Measurements from ENCODE around the gene DPYD.

Gene DPYD

DNA sequence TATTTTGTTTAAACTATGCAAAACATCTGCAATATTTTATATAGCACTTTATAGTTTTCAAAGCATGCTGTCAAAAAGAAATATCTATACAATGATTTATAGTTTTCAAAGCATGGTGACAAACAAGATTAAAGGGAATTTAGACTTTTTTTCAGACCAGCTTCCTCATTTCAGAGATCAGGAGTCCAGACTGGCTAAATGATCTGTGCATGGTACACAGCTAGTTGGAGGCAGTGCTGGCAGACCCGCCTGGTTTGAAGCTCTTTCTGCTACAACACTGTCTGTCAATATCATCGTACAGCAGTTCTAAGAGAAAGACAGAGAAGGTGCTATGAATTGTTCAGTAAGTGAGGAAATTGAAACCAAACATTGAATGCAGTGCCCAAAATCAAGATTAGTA lies 720.2 kb downstream of the DPYD start:
- no peak for DNase-seq (ENCODE audit: low spot score)

DNA sequence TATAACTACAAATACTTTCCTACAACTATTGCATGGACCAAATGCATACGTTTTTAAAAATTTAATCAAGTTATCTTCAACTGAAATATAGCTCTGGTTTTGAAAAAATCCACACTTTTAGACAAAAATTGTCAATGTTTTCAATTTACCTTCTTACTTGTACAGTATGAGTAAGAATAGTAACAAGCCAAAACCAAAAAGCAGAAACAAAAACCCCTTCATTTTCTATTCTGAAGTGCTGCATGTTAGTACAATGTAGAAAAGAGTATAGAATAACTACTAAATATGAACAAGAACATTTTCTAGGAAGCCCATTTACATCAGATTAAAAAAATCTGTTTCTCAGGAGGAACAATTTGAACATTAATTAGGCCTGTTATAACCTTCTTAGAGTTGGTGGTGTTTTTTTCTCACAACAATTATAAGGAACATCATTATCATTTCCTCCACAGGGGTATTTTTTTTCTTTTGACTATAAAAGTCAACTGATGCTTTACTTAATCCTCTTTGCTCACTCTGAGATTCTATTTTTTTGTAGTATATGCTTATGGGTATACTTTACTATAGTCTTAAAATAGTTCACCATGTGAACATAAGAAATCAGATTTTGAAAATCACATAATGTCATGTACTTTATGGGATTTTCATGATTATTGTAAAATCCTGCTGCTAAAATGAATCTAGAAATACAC lies 723.9 kb downstream of the DPYD start:
- DNase-seq (ENCODE audit: low spot score) = no peak

DNA sequence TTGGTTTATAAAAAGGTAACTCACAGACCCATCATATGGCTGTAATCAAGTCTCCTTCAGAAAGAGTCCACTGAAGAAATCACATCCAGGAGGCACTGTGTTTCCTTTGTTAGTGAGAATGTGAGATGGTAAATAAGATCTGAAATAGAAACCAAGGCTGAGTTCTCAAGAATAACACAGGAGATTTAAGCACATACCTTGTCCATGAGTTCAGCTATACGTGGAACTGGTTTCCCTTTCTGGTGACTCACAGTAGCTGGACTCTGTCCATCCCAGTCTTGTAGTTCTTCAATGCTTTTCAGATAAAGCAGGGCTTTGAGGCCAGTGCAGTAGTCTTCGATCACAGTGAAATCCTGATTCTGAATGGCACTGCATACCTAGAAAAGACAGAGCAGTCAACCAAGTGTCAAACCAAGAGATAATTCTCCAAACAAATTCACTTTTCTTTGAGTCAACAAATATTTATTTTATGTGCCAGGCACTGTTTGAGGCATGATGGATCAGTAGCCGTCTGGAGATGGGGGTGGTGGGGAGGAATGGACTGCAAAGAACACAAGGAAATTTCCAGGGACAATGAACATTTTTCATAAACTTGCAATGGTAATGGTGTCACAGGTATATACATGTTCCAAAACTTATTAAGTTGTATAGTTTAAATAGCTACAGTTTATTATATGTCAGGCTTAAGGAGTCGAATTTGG lies 727.8 kb downstream of the DPYD start:
- no peak for DNase-seq (ENCODE audit: low spot score)

DNA sequence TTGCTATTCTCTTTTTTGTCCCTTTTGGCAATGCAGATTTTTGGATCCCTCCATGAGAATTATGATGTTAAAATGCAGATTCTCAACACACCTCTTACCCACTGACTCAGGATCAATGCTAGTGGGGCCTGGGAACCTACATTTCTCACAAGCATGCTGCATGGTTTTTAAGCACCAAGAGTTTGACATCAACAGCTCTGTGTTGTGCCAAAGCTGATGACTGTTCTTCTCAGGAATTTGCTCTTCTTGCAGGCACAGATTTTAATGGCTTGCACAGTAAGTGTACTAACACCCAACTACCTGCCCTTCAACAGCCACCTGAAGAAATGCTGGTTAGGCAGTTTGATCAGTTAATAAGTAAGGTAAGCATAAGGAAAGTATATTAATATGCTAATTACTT lies 730.5 kb downstream of the DPYD start:
- no peak for DNase-seq (ENCODE audit: low spot score)

DNA sequence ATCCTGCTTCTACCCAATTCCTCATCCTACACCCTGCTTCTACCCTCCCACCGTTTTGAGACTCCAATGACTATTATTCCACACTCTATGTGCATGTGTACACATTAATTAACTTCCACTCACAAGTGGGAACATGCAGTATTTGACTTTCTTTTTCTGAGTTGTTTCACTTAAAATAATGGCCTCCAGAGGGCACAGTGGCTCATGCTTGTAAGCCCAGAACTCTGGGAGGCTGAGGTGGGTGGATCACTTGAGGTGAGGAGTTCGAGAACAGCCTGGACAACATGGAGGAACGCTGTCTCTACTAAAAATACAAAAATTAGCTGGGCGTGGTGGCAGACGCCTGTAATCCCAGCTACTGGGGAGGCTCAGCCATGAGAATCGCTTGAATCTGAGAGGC lies 734.5 kb downstream of the DPYD start:
- no peak for DNase-seq (ENCODE audit: low spot score)

DNA sequence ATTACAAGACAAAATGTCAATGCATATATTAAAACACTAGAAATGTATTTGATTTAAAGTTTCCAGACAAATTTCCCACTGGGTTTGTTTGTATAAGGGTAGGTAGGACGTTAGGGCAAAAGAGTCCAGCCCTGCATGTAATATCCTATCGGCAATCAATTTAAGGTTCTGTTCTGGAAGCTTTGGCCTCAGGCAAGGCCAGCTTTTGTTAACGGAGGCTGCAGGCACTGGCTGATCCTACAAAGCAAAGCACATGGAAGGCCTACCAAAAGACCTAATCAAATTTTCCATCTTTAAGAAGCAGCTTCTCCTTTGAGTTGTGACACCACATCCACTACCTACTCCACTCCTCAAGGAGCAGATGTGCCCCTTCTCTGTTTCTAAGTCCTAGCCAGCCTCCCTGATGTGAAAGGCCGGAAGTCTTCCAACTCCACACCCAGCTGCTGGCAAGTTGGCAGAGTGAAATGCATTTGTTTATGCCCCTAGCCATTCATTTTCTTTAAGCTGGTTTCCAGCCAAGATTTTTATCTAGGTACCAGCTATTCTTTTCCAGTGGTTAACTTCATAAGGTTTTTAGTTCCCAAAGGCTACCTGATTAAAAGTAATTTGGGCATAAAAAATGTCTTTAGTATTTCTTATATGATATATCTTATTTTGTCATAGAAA lies 746.7 kb downstream of the DPYD start:
- DNase-seq (ENCODE audit: low spot score) = no peak

DNA sequence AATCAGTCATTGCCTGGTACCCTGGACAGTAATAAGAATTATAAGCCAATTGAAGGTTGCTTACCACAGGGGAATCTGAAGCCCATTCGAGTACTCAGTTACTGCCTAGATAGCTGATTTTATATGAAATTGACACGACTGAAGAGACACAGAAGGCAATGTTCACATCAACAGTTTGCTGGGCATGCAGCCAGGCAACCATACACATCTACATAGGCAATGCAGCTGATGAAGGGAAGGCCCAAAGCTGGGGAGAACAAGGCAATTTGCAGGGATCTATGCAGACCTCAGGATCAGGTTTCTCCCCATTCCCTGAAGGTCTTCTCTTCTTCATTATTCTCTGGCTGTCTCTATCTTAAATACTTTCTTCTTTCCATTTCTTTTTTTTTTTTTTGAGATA lies 750.5 kb downstream of the DPYD start:
- DNase-seq (ENCODE audit: low spot score) = no peak

DNA sequence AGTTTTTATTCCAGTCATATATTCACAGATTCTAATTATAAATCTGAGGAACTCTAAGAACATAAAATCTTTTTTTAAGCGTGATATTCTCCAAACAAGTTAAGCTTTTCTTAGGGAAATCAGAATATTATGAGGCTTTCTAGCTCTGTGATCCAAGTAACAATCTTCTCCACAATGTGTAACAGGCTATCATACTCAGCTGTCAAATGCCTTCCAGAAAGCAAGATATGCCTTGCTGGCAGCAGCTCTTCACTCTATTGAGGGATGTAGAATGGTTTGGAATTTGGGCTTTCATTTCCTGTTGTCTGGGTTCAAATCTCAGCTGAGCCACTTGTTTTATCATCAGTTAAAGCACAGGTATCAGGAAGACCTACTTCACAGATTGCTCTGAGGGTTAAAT lies 752.8 kb downstream of the DPYD start:
- DNase-seq (ENCODE audit: low spot score) = no peak

DNA sequence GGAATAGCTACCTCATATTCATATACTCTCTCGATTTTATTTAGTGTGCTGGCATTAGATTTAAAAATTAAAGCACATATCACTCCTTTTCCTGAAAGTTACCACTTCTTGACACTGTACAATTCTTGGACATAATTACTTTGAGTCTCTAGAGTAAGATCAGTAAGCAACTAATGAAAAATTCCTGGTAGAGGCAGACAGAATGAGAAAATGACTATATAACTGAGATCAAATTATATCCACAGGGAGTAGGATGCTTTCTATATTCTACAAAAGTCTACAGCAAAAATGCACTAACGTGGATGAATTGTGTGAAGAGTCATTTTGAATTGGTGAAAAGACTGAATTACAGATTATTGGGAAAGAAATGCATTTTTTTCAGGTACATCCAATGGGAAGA lies 753.6 kb downstream of the DPYD start:
- no peak for DNase-seq (ENCODE audit: low spot score)

DNA sequence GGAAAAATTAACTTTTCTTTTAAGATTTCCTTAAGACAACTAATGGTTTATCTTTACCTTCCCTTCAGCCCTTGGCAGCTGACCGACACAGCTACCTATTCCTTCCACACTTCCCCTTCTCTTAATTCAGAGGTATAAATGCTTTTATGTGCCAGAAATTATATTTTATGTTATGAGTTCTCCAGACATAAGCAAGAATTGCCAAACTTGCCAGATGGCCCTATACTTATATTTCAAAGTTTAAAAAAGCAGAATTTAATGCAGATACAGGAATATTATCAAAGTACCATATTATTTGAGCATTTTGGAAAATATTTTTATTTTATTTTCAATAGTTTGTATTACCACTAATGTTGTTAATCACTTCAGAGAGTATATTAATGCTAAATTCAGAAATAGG lies 754.2 kb downstream of the DPYD start:
- DNase-seq (ENCODE audit: low spot score) = no peak

DNA sequence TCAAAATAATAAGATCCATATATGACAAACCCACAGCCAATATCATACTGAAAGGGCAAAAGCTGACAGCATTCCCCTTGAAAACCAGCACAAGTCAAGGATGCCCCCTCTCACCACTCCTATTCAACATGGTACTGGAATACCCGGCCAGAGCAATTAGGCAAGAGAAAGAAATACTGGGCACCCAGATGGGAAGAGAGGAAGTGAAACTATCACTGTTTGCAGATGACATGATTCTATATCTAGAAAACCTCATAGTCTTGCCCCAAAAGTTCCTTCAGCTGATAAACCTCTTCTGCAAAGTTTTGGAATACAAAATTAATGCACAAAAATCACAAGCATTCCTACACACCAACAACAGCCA lies 756.6 kb downstream of the DPYD start:
- no peak for DNase-seq (ENCODE audit: low spot score)

DNA sequence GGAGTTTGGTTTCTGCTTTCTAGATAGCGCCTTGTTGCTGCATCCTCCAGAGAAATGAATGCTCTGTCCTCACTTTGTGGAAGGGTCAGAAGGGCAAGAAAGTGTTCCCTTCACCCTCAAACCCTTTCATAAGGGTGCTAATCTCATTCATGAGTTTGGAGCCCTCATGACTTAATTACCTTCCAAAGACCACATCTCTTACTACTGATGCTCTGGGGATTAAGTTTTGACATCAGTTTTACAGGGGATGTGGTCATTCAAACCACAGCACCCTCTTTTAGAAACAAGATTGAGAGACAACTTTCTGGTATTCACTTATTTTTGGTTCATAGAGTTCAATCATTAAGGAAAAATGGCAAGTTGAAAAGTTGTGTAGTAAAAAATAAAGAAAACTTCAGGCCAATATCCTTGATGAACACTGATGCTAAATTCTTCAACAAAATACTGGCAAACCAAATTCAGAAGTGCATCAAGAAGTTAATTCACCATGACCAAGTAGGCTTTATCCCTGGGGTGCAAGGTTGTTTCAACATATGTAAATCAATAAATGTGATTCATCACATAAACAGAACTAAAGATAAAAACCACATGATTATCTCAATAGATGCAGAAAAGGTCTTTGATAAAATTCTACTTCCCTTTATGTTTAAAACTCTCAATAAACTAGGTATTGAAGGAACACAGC lies 757.1 kb downstream of the DPYD start:
- DNase-seq (ENCODE audit: low spot score) = no peak

DNA sequence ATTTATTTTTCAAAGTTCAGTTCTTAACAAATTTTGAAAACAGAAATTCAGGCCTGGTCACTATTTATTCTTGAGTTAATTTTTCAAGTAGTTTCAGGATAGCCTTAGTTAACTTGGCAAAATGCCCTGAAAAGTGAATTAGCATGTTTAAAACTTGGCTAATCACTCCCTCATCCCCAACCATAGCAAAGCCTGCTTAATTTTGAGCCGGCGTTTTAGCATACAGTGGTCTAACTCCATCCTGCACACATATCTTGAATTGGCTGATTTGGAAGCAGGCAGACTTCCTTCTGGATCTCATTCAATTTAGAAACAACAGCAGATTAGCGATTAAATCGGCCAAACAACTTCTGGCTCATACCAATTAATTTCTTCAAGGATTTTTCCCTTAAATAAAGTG lies 760.0 kb downstream of the DPYD start:
- no peak for DNase-seq (ENCODE audit: low spot score)

DNA sequence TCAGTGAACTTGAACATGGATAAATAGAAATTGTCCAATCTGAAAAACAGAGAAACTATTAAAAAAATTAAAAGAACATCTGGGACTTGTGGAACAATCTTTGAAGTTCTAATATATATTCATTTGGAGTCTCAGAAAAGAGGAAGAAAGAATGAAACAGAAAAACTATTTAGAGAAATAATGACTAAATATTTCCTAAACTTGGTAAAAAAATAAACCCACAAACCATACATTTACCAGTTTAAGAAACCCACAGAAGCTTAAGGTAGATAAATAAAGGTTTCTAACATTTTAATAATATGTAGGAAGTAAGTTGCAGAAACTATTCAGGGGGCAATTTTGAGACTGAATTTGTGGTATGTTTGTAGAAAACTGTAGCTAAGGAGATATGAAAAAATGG lies 761.5 kb downstream of the DPYD start:
- no peak for DNase-seq (ENCODE audit: low spot score)

DNA sequence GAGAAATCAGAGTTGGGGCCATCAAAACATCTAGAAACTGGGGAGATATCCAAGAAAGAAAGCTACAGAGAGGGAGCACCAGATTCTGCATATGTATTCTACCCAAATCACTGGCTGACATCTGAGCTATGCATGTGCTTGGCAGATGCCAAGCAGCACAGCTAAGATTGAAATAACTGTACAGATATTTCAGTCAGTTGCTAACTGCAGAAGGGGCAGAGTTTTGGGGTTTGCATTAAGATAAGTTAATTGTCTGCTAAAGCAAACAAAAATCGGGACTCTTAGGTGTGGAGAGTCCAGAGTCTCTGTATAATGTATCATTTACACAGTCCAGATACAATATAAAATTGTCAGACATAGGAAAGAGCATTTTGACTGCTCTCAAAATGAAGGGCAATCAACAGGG lies 762.1 kb downstream of the DPYD start:
- no peak for DNase-seq (ENCODE audit: low spot score)

DNA sequence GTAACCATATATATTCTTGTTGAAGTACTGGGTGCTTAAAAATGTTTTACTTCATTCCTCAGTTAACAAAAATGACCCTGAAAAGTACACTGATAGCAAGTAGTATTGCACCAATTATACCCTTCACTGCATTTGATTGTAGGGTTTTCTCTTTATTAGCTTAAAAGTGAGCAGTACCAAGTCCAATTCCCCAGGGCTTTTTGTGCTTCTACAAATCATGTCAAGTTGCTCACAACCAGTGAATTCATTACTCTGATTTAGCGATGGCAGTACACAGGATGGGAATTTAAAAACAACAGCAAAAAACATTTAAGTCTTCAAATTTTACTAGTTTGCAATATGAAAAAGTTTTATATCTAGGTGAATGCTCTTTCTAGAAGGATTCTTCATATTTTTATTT lies 762.8 kb downstream of the DPYD start:
- no peak for DNase-seq (ENCODE audit: low spot score)

DNA sequence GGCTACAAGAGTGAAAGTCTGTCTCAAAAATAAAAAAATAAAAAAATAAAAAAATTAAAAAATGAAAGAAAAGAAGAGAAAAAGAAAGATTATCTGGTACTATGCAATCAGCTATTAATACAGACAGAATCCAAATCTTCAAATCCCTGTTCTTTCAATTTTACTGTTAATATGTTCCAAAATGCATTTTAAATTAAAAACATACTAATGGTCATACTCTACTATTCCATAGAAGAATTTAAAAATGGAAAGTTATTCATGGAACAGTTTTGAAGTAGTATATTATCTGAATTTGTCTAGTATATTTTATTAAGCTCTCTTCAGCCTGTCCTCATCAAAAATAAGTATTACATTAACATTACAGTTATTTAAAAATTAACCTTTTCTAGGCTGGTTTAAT lies 769.2 kb downstream of the DPYD start:
- no peak for DNase-seq (ENCODE audit: low spot score)

DNA sequence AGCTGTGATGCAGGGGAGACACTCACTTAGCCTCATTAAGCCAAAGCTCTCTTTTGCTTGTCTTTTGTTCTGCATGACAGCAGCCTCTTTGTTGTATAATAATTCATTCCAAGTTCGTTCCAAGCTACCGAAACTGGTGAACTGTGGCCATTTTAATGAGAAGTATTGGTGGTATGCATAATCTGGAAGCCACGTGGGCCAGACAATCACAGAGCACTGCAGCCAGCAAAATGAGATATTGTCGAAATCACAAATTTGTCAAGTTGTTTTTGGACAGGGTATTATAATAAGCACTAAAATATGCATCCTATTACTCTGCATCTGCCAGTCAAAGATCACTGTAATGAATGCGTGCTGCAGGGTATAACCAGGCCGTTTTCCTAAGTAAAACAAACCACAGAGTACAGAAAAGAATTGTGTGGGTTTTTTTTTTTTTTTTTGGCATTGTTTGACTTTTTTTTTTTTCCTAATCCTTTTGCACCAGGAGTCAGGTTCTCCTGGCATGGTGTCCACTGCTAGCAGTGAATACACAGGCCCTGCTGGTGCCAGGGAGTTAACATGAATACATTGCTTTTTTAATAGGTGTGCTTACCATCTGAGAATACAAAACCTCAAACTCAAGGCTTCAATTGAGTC lies 775.4 kb downstream of the DPYD start:
- DNase-seq (ENCODE audit: low spot score) = no peak

DNA sequence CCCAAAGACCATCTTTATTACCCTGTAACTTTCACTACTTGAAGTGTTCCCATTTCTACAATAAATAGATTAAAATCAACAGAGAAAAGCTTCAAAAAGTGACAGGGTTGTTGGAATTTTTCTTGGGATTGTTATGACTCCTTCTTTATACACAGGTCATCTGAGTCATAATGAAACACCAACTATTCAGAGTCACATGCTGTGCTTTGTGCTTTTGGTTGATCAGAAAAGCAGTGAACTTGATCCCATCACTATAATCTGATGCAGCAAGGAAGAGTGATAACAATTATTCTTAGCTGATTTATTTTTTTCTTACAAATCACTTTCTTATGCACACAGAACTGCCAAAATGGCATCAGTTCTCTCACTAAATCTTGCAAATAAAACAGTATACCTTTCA lies 776.3 kb downstream of the DPYD start:
- DNase-seq (ENCODE audit: low spot score) = no peak

DNA sequence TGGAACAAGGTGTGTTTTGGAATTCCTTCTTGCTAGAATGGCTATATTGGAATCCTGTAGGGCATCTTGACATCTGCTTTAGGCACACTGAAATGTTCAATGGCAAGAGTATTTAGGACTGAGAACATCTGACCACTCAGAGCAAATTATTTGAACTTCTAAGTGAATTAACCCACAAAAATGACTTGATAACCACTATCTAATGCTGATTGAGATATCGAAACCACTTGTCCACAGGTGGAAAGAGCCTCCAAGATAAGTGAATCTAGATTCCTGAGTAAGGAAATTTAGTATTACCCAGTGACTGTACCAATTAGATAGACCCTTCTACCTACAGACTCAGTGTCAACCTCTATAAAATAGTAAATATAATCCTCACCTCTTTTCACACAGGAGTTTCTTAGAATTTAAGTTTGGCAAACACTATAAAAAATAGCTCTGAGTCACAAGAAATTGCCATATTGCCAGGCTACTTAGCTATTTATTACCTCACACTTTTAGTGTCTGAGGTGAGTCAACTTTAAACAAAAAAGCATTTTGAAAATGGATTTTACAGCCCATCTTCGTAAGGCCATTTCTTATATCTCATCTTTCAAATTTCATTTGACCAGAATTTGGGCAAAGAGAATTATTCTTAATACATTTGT lies 777.5 kb downstream of the DPYD start:
- DNase-seq (ENCODE audit: low spot score) = no peak

DNA sequence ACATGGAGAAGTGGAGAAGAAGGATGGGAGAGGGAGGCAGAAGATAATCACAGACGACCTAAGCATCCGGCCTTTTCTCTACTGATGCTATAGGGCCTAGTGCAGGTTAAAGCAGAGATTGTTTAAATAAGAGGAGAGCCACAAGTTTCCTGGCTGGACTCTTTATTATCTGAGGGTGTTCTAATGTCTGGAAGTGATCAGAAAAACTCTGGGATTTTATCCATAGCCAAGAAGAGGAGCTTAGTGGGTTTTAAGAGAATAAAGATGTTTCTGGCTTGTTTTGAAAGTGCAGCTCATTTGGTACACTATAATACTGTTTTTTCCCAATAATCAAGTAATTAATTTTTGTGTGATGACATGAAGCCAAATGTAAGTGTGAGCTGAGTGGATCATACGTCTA lies 780.2 kb downstream of the DPYD start:
- DNase-seq (ENCODE audit: low spot score) = no peak

DNA sequence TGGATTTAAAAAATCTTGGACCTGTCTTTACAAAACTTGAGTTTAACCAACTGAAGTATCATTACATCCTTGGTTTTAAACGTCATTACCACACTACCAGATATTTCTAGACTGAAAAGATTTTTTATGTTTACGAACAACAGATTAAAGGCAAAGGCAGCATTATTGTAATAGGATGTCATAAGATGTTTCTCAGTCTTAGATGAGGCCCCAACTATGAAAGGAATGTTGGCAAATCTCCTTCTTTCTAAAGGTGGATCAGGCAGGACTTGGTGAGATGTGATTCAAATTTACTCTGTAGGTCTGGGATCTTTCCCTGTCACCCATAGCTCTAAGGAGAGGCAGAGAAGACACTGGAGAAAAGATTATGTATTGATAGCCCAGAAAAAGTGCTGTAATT lies 781.3 kb downstream of the DPYD start:
- no peak for DNase-seq (ENCODE audit: low spot score)
